Glomerular visceral epithelial cell (primary cell): ENCODE data around the gene TMEM95.

Experiments used
- DNase-seq: peaks from one replicate; pipeline ENCODE4 v3.0.0-alpha.2; 2016; ENCODE audit errors: extremely low spot score

Gene TMEM95

DNA sequence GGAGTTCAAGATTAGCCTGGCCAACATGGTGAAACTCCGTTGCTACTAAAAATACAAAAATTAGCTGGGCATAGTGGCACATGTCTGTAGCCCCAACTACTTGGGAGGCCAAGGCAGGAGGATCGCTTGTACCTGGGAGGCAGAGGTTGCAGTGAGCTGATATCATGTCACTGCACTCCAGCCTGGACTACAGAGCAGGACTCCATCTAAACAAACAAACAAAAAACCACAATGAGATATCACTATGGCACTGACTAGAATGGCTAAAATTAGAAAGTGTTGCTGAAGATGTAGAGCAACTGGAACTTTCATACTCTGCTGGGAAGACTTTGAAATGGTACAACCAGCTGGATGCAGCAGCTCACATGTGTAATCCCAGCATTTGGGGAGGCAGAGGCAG is 19.4 kb downstream of the TMEM95 start:
- DNase-seq, result no peak

DNA sequence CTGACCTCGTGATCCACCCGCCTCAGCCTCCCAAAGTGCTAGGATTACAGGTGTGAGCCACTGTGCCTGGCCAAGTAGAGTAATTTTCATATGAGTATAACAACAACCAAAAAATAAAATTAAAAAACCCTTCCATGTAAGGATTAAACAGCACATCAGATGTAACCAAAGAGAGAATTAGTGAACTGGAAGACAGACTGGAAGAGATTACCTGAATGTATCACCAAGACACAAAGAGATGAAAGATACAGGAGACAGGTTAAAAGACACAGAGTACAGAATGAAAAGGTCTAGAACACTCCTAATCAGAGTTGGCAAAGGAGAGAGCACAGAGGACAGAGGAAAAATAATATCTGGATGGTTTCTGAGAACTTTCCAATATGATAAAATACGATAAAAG is 24.2 kb downstream of the TMEM95 start:
- no peak for DNase-seq

DNA sequence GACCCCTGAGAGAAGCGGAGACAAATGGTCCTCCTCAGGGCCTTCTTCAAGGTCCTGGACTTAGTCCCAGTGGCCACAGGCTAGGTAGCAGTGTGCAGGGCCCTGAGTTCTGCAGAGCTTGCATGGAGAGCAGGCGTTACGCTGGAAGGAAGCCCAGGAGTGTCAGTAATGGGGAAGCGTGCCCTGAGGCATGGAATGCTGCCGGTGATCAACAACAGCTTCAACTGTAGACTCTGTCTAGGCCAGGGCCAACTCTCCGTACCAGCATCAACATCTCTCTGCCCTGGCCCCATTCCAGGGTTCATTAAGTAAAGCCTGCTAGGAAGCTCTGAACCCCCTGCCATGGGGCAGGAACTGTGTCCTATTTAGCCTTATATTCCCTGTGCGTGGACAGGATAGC is 25.4 kb downstream of the TMEM95 start:
- DNase-seq, result peak; percentile 15

DNA sequence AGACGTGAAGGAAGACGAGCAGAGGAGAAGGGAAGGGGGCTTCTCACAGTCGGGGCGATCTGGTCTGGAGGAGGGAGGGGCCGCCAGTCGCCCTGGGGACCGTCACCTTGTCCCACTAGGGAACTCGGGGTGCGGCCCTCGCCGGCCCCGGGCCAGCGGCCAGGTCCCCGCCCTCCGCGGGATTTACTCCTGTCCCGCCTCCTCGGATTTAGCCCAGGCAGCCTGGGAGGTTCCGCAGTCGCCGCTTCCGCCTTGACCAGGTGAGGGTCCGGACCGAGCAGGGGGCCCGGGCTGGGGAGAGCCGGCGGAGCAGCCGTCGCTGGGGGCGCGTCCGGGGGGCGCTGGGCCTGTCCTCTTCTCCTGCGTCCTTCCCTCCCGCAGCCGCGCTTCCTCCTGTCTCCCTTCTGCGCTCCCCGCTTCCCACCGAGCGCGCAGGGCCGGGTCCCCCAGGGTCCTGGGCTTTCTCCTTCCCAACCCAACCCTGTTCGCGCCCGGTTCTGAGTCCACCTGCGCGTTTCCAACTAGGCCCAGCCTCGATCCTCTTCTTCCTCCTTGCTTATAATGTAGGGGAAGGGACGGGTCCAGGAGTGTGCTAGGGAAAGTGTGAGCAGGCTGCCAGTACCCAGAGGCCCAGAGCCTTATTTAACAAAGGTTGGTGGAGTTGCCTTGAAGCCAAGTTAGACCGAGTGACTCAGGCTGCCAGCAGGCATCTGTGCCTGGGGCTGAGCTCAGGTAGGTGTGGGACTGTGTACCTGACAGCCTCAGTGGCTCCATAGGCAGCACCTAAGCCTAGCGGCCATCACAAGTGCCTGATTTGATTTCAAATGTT is 26.1 kb downstream of the TMEM95 start, which contains the start of gene TNK1:
Gene TNK1 (plus strand): TSS at position 235 of the 829 bp plus-strand sequence. CDS start 1,838 bp downstream, outside the sequence.
- DNase-seq, result peak; percentile 58

DNA sequence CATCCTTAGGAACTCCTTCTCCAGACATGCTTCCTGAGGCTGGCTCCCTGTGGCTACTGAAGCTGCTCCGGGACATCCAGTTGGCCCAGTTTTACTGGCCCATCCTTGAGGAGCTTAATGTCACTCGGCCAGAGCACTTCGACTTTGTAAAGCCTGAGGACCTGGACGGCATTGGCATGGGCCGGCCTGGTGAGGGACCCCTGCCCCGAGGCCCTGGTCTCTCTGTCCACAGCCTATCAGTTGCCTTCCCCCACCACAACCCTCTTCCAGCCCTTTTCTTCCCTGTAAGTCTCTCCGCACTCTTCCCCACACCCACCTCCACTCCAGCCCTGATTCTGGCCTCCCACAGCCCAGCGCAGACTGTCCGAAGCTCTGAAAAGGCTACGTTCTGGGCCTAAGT is 27.9 kb downstream of the TMEM95 start:
- no peak for DNase-seq

DNA sequence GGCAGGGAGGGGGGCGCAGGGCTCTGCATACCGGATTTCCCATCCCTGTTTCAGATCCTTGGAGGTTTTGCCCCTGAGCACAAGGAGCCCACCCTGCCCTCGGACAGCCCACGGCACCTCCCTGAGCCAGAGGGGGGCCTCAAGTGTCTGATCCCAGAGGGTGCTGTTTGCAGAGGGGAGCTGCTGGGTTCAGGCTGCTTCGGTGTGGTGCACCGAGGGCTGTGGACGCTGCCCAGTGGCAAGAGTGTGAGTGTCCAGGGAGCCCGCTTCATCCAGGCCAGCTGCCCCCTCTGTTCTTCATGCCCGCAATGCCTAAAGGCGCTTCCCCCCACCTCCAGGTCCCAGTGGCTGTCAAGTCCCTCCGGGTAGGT is 28.4 kb downstream of the TMEM95 start:
- DNase-seq, result no peak

DNA sequence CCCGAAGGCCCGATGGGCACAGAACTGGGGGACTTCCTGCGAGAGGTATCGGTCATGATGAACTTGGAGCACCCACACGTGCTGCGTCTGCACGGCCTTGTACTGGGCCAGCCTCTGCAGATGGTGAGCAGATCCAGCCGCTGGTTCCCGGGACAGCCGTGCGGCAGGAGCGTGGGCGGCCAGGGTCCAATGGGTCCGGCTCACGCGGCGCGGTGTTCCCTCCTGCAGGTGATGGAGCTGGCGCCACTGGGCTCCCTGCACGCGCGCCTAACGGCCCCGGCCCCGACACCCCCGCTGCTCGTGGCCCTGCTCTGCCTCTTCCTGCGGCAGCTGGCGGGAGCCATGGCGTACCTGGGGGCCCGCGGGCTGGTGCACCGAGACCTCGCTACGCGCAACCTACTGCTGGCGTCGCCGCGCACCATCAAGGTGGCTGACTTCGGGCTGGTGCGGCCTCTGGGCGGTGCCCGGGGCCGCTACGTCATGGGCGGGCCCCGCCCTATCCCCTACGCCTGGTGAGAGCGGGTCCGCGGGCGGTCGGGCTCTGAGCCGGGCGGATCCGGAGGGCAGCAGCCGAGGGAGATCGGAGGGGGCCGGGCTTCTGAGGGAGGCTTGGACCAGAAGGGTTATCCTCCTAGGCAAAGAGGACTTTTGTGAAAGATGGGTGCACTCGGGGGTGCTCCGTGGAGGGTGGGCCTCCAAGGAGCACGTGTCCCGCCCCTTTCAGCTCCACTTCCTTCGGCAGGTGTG is 29.0 kb downstream of the TMEM95 start:
- no peak for DNase-seq

DNA sequence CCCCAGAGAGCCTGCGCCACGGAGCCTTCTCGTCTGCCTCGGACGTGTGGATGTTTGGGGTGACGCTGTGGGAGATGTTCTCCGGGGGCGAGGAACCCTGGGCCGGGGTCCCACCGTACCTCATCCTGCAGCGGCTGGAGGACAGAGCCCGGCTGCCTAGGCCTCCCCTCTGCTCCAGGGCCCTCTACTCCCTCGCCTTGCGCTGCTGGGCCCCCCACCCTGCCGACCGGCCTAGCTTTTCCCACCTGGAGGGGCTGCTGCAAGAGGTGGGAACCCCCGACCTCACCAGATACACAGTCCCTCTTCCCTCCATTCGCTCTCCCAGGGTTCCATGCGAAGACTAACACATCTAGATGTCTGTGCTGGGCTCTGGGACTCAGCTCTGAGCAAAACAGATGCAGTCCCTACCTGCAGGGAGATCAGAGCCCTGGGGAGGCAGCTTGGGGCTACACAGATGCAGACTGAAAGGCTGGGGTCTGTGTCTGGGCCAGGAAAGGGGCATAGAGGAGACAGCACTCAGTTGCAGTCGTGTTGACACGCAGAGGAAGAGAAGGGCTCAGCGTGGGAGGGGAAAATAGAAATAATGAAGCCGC is 29.6 kb downstream of the TMEM95 start:
- DNase-seq, result no peak

DNA sequence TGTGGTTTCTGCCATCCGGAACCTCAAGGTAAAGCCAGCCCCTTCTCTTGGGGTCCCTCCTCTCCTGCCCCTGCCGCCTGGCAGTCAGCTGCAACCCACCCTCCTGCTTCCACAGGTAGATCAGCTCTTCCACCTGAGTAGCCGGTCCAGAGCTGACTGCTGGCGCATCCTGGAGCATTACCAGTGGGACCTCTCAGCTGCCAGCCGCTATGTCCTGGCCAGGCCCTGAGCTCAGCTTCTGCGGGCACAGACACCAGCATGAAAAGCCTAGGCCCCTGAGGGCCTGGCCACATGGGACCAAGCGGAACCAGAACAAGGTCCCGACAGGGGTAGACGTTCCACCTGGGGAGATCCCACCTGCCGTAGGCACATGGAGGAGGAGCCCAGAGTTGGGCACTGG is 33.9 kb downstream of the TMEM95 start:
- no peak for DNase-seq

DNA sequence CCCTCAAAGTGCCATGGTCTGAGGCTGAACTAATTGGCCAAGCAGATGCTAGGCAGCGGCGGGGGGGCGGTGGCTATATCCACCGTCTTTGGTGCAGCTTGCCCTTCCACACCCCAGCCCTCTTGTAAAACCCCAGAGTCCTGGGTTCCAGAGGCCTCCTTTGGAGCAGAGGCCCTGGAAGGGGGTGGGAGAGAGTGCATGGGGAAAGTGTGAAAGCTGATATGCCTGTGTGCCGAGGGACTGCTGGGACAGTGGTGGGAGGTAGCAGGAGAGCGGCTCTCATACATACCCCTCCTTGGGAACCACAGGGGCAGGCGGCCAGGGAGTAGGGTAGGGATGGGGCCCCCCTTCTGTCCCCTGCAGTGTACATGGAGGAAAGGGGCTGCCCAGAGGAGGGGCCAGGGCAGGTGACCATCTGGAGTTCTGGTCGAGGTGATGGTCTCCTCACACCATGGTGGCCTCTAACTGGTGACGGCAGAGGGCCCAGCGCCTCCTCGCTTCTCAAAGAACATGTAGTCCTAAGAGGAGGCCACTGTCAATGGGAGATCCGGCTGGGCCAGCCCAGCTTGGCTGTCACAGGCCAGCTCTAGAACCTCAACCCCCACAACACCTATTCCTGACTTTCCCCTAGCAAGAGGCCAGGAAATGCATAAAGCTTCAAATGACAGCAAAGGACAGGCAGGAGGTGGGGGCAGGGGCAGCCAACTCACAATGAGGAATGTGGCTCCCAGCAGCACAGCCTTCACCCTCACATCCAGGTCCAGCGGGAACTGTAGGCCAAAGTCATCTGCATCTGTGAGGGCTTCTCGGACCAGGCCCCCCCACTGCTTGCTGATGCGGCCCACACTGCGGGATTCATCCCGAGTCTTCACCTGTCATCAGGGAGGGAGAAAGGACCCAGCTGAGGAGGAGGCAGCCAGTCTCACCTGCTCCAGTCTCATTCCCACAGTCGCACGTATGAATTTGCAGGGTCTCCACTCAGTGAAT is 35.3 kb downstream of the TMEM95 start:
- no peak for DNase-seq

DNA sequence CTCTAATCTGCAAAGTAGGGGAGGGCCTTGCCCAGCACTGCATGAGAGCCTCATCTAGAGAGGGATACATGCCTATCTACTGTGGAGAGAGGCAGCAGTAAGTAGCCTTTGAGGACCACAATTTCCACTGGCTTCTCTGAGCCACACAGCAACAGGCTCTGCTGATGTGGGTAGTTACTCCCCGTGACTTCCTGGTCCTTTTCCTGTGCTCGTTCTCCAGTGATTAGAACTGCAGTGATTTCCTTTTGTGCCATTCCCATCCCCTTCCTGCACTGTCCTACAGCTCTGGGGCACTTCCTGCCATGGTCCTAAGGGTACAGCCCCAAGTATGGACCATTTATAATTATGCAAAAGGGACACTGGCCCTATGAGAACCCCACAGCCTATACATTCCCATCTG is 36.4 kb downstream of the TMEM95 start:
- DNase-seq, result no peak

DNA sequence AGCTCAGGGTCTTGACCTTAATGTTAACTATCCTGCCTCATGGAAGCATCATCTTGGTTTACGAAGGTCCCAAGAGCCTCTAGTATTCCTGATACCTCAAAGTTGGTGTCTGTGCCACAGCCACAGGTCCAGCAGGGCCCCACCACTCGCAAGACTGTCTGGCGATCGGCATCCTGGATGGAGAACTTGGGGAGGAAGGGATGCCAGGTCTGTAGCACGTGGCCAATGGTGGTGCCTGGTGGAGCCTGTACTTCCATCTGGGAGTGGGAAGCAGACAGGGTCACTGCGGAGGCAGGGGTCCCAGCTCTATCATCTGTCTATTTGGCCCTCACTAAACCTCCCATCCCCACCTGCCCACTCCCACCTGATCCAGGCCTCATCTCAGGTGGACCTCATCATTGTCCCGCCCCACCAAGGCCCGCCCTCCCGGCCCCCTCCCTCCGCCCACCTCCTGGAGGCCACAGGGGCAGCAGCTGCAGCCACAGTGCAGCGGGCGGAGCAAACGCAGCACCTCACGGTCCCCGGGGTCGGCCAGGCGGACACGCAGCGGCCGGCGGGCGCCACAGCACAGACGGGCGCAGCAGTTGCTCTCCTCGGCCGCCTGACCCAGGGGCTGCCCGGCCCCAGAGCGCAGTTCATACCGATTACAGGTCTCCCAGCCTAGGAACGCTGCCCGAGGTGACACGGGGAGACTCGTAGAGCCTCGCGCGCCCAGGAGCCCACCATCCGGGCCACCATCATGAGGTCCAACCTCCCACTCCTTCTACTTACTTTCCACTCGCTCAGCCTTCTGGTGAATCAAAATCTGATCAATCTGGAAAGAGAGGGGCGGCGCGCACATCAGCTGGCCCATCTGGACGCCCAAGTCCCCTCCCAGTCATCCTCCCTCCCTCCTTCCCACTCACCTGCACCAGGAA is 38.0 kb downstream of the TMEM95 start:
- DNase-seq, result no peak

DNA sequence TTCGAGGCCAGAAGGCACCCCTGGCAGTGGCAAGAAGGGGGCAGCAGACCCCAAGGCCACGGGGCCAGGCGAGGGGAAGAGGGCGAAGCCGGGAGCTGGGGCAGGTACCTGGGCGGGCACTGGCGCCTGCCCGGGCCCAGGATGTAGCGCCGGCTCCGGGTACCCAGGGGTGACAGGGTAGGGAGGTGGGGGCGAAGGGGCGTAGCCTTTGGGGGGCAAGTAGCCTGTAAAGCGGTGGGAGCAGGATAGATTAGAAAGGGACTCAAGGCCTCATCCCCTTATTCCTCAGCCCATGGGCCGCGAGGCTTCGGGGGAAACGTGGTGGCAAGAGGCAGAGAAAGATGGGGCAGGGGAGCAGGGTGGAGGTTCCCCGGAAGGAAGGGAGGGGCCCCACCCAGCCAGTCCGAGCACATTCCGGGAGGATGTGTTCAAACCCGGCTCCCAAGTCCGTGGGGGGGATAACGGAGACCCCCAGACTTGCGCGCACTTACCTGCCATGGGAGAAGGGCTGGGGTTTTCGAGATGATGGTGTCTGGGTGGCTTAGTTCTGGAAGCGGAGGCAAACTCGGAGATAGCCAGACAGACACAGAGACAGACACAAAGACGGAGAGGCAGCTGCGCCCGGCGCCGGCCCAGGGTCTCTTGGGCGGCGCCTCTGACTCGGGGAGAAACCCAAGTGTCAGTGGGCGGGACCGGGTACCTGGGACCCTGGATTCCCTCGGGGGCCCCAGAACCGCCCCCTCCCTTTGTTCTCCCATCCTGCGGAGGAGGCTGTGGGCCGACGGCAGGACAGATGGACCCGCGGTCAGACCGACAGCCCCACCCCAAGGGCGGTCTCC is 38.9 kb downstream of the TMEM95 start:
- DNase-seq, result peak; percentile 53

DNA sequence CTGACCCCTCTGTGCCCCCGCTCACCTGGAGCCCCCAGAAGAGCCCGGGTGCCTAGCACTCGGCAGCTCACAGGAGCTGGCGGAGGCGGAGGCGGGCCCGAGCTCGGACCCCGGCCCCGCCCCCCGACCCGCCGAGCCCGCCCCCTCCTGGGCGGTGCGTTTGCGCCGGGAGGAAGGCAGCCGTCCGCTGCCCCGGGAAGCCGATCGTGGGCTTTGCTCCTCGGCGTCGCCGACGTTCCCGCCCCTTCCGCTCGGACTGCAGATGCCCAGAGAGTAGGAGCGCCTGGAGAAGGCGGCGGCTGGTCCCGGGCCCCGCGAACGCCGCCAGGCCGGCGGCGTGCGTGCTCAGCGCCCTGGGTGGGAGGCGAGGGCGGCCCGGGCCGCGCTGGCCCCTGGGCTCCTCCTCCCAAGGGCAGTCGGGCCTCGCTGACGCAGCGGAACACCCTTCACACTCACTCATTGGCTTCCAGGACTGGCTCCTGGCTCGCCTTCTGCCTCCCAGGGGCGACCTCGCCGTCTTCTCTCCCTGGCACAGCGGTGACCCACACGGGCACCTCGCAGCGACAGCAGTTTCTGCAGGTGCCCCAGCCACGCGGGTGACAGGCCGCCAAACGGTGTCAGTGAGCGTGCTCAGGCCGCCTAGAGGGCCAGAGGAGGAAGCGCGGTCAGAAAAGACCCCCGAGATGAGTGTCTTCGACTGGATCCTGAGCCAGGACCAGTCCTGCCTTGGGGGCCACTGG is 39.7 kb downstream of the TMEM95 start, which contains the start of gene PLSCR3:
Gene PLSCR3 (minus strand): TSS at position 74 of the 740 bp plus-strand sequence. CDS start 415 bp downstream, outside the sequence.
- DNase-seq, result peak; percentile 92

DNA sequence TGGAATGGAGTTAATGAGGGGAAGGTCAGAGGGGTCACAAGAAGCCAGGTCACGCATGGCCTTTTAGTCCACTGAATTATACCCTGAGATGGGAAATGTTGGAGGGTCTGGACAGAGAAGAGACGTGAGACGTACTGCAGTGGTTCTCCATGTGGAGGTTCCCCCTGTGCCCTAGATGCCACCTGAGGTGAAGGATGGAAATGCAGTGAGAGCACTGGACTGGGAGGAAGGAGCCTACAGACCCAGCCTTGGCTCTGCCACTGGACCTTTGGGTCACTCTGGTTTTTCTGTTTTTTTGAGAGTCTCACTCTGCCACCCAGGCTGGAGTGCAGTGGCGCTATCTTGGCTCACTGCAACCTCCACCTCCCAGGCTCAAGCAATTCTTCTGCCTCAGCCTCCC is 41.2 kb downstream of the TMEM95 start:
- DNase-seq, result no peak

DNA sequence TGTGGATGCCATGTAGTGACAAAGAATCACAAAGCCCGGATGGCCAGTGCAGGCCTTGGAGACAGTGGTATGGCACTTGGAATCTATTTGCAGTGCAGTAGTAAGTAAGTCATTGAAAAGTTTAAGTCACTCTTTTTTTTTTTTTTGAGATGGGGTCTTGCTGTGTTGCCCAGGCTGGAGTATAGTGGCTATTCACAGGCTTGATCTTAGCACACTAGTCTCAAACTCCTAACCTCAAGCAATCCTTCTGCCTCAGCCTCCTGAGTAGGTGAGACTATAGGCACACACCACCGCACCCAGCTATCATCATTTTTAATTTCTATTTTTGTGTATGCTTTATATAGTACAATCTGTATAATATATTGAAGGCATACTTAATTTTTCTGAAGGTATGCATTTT is 43.7 kb downstream of the TMEM95 start:
- no peak for DNase-seq

DNA sequence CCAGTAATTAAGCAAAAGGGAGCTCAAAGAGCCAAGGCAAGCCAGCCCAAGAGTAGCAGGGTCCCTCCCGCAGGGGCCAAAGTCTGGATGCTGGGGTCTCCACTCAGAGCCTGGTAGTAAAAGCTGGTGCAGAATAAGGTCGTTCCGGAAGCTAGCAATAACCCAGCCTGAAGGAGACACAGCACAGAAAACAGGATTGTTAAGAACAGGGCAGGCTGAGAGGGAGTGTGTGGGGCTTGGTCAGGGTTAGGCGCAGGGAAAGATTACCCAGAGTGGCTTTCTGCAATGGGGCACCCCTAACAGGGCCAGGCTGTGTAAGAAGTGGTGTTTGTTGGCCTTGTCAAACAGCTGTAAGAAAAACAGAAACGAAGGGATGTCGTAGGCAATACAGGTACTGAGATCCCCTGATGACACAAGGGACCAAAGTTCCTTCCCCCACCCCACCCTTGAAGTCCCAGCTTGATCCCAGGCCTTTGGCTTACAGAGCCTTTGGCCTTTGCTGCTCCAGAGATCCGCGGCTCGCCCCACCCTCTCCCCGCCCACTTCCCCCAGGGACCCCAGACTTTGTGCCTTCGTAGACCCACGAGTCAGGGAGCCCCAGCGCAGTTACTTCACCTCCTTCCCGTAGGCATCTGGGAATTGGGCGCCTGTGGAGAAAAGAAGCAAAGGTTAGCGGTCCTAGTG is 48.2 kb downstream of the TMEM95 start:
- DNase-seq, result no peak

DNA sequence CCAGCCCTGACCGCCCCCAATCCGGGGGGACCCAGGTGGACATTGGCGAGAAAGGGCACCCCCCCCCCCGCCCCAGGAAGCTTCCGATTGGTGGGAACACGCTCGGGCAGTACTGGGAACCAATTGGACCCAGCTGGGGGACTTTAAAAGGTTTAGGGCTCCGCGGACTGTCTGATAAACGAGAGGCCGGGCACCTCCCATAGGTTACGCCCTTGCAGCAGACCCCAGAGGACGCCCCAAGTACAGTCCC is 48.7 kb downstream of the TMEM95 start:
- peak; percentile 77 for DNase-seq
